Measurements from ENCODE around the gene PBOV1.

DNA sequence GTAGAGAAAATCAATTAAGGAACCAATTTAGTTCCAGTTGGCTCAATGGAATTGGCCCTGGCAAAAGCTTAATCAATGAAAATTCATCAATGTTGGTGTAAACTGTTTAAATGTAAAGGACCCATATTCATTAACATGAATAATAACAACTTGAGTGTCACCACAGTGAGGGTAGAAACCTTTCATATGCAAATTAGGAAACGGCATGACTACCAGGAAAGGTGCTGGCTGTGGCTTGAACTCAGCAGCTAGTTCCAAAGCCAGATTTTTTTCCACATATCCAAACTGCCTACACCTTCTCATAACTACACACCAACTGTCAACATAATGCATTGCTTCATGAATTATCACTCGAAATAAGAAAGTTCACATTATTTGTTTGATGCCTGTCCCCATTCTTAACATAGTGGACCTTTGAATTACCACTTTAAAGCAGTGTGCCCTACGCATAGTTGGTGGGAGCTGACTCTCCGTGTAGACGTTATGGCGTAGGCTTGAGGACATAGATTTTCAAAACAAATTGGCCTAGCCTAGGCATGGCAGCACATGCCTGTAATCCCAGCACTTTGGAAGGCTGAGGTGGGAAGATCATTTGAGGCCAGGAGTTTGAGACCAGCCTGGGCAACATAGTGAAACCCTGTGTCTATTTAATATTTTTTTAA is 19.7 kb downstream of the PBOV1 start:
- TF ChIP-seq, protein P1, sequence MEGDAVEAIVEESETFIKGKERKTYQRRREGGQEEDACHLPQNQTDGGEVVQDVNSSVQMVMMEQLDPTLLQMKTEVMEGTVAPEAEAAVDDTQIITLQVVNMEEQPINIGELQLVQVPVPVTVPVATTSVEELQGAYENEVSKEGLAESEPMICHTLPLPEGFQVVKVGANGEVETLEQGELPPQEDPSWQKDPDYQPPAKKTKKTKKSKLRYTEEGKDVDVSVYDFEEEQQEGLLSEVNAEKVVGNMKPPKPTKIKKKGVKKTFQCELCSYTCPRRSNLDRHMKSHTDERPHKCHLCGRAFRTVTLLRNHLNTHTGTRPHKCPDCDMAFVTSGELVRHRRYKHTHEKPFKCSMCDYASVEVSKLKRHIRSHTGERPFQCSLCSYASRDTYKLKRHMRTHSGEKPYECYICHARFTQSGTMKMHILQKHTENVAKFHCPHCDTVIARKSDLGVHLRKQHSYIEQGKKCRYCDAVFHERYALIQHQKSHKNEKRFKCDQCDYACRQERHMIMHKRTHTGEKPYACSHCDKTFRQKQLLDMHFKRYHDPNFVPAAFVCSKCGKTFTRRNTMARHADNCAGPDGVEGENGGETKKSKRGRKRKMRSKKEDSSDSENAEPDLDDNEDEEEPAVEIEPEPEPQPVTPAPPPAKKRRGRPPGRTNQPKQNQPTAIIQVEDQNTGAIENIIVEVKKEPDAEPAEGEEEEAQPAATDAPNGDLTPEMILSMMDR (IDR thresholded peaks at IDR 0.05), result no peak
- TF ChIP-seq POLR2A (IDR thresholded peaks at IDR 0.05), result no peak
- no peak for TF ChIP-seq POLR2AphosphoS5 (IDR thresholded peaks at IDR 0.05; ENCODE audit: insufficient read depth in 1 of 2, low read depth in 1 of 2)
